Hematopoietic multipotent progenitor cell treated with erythropoietin and hydrocortisone succinate and interleukin-3 and kit ligand, for 4 days (in vitro differentiated cells): ENCODE results near the gene PLXNA2.

Experiments
- DNase-seq: peaks from one replicate; pipeline ENCODE4 v3.0.0-alpha.2; 2015

Gene PLXNA2

DNA sequence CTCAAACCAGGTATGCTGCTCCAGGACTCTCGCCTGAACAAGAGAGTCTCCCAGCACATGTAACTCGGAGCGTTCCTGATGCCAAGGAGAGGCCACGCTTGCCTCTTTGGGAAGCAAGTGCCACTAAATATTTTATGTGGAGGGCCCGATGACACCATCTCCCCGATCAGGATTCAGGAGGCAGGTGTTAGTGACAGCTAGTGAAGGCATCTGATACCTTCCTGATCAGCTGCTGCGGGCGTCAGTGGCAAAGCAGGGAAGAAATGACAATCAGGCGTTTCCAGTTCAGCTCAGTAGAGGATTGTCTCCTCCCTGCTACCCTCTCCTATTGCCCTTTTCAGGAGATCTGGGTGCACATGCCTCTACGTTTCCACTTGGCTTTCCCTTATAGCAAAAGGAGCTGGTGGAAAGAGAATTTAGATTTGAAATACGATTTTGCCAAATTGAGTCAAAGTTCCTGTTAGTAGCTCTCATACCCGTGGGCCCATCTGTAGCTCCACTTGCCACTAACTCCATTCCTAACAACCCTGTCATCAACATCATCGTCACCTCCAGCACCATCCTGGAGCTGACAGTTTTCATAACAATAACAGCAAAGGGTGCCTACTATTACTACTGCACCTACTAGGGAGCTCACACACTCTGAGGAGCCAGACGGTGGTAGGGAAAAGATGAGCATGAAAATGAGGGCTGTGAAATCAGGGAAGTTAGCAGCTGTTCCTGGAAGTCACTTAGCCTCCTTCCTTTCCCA lies 21.6 kb downstream of the PLXNA2 start:
- DNase-seq: no peak

DNA sequence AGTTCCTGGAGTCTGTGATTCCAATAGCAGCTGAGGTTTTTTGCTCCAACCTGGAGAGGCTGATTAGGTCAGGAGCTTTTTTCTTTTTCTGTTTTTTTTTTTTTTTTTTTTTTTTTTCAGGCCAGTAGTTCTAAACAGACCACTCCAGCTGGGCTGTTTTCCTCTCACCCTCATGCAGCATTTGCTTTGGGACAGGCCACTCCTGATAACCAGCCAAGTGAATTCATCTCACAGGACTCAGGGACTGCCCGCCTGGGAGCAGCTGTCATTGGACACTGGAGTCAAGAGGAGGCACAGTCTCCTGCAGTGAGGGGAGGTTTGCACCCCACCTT lies 22.9 kb downstream of the PLXNA2 start:
- no peak for DNase-seq

- DNase-seq: peak; percentile 80
Observed at GRCh38 chr1:208219659-208220282, 24.4 kb downstream of the PLXNA2 start.

DNA sequence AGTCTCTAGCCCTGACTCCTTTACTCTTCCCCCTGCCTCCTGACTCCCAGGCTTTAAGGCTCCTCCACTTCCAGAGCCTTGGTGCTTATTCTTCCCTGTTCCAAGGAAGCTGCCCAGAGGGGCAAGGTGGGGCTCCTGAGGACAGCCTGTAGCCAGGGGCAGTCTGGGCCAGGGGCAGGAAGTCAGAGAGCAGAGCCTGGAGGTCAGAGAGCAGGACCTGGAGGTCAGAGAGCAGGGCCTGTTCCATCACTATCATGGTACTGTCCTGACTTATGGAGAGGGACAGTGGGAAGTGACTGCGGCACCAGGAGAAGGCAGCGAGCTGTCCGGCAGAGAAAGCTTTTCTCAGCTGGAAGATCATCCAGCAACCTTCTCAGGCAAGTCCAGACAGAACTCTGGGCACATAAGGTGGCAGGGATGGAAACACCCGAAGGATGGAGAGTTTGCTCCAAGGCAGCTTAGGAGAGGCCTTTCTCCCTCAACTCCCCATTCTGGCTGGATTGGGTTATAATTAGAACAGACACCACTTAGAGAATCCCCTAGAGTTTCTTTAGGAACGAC lies 25.0 kb downstream of the PLXNA2 start:
- DNase-seq: no peak

GRCh38 chr1:208218237-208219097 lies 25.7 kb downstream of the PLXNA2 start:
- no peak for DNase-seq

DNA sequence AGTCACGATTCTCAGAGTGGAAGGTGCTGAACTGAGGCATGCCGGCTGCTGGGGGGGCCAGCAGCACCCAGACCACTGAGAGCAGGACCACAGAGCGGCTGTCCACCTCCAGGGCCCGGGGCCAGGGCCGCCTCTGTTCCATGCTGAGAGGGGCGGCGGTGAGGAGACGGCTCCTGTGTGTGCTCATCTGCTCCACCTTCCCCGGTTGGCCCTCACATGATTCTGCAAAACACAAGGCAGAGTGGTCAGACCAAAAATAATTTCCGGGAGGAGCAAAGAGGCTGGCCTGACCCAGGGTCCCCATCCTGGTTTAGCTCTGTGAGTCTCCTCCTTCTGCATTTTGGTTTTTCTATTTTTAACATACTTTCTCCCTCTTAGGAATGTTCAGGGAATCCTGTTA lies 26.4 kb downstream of the PLXNA2 start:
- no peak for DNase-seq

DNA sequence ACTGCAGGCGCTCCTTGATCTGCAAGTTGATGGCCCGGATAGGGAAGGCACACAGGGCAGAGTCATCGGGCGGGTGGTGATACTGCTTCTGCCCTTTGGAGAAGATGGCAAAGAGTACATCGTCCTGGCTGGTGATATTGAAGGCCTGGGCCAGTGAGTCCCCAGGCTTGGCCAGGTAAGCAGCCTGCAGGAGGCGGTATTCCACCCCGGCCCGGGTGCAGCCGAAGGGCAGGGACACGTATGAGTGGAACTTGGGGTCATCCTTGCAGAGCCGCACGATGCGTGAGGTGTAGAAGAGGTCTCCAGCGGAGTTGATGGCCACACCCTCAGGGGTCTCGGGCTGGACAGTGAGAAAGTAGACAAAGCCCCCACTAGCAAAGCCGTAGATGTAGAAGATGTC lies 27.4 kb downstream of the PLXNA2 start:
- no peak for DNase-seq

DNA sequence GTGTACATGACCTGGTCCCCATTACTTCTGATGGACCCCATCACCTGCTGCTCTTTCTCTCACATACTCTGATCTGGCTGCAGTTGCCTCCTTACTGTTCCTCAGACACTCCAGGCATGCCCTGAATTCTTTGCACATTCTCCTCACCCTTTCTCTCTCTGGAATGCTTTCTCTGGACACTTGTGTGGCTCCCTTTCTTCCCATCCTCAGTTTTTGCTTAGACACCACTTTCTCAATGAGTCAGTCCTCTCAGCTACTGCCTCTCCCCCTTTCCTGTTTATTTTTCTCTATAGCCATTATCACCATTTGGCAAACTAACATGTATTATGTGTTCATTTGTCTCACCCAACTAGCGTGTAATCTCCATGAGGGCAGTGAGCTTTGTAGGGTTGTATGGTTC lies 28.1 kb downstream of the PLXNA2 start:
- no peak for DNase-seq

GRCh38 chr1:208215393-208215792 lies 28.8 kb downstream of the PLXNA2 start:
- DNase-seq: no peak

GRCh38 chr1:208213786-208214185 lies 30.4 kb downstream of the PLXNA2 start:
- DNase-seq: peak; percentile 67

DNA sequence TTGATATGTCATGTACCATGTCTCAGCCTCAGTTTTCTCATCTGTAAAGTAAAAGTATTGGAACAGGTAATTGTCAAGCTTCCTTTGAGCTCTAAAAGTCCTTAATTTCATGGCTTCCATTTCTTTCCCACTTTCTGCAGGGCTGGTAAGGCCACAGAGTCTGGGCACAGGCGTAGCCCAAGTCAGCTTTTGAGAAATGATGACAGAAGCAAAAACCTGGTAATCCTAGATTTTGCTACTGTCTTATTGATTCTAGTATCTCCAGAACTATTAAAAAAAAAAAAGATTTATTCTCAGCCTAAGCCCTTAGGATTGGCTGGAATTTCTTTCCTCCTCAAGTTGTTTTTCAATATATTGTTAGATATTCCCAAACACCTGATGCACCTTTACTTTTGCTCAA lies 31.3 kb downstream of the PLXNA2 start:
- no peak for DNase-seq

DNA sequence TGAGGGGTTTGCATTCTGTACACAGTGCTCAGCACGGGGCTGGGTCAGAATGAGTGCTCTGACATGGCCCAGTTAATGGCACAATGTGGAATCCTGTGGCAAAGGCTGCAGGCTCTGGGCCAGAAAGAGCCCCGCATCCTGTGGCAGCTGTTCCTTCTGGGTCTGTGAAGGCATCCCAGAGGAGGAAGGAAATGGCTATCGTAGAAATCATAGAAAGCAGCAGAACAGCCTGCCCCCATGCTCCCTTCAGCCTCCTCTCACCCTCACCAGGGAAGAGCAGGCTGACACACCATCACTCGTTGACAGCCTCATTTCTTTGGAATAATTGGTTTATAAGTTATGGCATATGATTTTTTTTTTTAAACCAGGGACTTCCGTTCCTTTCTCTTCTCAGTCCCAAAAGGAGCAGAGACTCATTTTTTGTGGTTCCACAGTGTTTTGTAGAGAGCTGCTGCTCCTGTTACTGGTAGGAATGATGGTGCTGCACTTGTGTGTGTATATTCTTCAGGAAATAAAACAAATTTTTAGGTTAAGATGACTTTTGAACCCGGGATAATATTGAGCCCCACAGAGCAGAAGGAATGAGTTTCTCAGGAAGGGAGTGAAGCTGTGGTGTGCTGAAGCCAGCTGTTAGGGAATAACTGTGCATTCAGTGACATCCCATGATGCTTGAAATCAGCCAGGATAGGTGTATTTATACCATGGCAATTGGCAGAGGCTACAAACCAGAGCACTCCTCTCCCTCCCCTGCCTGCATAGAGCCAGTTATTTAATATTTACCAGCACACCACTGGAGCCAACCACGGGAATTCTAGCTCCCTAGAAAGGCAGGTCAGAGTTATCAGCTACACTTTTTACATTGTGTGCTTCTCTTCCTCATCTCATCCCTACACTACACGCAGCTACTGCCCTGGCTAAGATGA lies 32.0 kb downstream of the PLXNA2 start:
- peak; percentile 28 for DNase-seq

- DNase-seq: no peak
Observed at GRCh38 chr1:208209896-208210589, 34.1 kb downstream of the PLXNA2 start.

GRCh38 chr1:208209286-208209685 lies 34.9 kb downstream of the PLXNA2 start:
- DNase-seq: no peak

- DNase-seq: no peak
Observed at GRCh38 chr1:208208132-208208487, 36.1 kb downstream of the PLXNA2 start.

DNA sequence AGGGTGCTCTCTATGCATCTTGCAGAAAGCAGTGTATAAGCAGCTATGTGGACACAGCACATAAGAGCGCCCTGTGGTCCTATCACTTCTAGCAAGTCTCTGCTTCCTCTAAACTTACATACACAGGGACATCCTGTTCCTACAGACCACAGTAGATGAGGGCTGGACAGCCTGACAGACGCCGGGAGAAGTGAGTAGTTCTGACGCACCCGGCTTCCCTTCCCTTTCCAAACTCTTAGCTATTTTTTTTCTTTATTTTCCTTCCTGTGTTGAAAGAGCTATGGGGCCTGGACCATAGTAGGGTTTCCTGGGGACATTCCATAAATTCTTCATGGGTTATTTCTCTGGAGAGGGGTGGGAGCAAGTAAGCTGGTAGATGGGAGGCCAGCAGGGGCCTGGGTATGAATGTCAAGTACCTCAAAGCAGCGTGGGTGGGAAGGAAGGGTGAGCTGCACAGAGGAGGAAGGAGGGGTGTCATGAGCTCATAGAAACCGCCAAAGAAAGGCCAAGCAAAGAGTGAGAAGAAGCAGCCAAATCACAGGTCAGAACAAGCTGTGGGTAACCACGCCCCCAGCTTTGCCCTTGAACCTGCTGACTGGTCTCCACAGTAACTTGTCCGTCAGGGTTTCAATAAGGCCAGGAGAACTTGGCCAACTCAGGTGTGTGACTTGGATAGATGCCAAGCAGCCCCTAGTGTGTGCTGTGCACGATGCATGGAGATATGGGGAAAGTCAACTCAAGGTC lies 36.6 kb downstream of the PLXNA2 start:
- peak; percentile 44 for DNase-seq

DNA sequence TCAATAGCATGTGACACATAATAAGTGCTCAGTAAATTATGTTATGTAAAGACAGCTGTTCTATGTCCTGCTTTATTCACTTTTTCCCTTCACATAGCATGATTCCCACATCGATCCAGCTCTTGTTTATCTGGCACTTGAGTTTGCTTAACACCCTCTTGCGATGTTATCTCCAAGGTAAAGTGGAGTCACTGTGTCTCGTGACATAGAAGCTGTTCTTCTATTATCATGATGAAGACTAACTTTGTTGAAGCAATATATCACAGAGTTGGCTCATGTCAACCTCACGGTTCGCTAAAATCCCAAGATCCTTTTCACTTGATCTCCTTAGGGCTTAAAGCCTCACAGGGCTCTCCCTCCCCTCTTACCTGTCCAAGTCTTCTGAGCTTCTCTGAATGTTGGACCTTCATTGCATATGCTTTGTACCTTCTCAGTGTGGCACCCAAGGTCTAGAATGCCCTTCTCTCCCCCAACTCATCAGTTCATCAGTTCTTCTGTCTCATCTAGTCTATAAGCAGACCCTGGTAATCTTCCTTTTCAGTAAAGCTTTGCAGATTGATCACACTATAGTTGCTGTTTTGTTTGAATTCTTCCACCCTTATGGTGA lies 38.0 kb downstream of the PLXNA2 start:
- DNase-seq: no peak

DNA sequence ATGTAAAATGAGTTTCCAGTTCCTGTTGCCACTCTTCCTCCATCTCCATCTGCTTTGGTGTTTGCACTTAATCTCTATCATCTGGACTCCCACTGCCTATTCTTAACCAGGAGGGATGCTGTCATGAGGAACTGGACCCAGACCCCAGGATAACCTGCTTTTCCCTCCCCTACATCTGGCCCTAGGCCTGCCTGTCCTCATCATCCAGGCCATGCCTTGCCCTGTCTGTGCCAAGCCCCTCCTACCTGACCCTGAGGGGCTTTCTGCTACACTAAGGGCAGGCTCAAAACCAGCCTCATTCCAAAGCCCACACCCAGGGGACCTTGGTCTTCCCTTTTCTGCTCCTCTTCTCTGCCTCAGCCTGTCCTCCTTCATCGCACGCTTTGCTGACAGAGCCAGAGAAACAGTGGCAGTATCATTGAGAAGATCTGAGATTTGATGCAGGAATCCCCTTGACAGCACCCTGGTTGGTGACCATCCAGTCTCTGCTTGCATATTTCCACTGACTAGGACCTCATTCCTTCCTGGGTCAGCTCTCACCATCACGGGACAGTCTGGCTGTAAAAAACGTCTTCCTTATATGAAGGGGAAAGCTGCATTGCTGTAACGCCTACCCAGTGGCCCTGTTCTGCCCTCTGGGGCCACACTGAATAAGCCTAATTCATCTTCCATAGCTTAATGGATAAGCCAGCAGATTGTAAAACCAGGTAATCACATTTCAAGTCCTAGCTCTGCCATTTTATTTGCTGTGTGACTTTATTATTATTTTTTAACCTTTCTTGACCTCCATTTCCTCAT lies 38.8 kb downstream of the PLXNA2 start:
- DNase-seq: no peak

DNA sequence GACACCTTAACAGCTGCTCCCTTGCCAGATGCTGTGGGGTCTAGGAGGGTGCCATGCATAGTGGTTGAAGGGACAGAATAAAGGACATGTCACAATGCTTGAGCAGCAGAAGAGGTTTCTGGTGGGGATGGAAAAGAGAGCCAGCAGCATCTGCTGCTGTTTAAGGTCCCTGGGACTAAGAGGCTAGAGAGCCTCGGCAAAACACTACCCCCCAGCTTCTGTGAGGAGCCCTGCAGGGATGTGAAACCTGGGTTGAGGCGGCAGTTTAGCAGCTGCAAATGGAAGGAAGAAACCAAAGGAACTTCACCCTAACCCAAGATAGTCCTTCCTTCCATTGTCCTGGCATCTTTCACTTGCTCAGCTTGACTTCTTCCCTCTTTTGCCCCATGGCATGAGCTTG lies 39.4 kb downstream of the PLXNA2 start:
- no peak for DNase-seq
